GM18951 (cell line): ENCODE data around the gene GRPEL1.

Experiments
- POLR2A ChIP-seq: IDR thresholded peaks from 4 replicates; pipeline ENCODE4 v1.6.1; 2011; ENCODE audit warnings: mild to moderate bottlenecking; ENCODE audit not compliant: insufficient read length, insufficient read depth; ENCODE audit errors: extremely low read depth
- in situ Hi-C: fragments of 300-500 bp; cut with MboI; formaldehyde crosslinking; loops from one replicate; pipeline ENCODE4 v1.12.0; 2022; ENCODE audit warnings: low sequenced_read_pairs, mixed read lengths, inconsistent platforms; ENCODE audit not compliant: unreplicated experiment

GRPEL1 gene

DNA sequence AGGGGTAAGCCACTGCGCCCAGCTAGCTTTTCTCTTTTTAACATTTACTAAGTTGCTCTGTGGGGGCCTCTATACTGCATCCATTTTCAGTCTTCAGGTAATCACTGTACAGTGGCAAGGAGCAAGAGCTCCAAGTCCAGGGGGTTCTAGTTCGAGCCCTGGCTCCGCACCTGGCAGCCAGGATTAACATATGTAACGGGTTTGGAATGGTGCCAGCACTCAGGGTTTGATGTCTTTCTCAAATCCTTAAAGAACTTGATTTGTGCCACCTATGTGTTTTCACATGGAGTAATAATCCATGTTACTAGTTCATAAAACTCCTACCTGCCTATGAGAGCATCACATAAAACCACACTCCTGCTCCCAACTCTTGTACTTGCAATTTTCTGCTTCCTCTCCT is 4.5 kb downstream of the GRPEL1 start:
- no peak for TF ChIP-seq POLR2A
- in situ Hi-C loops: loop anchor here (10.0 kb wide), 1 partner anchor 339 kb away; no protein-coding TSS in a partner anchor

DNA sequence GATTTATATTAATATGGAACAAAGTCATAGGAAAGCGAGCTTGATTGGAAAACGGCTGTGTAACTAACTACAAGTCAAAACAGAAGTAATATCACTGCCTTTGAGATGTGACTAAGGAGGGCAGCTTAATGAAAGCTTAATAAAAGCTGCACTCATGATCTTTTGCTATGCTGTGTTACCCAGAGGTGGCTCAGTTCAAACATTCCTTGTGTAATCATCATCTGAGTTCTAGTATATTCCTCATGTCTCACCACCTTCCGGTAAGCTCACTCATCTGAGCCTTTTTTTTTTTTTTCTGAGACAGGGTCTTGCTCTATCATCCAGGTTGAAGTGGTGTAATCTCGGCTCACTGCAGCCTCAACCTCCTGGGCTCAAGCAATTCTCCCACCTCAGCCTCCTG is 5.0 kb downstream of the GRPEL1 start:
- TF ChIP-seq POLR2A: no peak
- in situ Hi-C loops: loop anchor here (10.0 kb wide), 1 partner anchor 338 kb away; no protein-coding TSS in a partner anchor

DNA sequence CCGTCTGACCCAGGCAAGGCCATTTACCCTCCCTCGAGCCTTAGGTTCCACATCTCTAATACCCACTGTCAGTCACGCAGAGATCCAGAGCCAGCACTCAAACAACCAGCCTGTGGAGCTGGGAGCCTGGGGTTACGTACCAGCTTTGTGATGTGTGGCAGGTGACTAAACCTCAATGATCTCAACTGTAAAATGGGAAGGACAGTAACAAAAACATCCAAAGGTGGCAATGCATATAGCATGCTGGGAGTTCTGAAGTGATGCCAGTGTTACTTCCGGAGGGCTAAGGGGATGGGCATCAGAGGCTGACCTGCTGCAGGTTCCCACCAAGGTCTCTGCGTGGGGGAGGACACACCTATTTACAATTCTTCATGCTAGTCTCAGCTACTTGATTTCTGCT is 6.0 kb downstream of the GRPEL1 start:
- no peak for TF ChIP-seq POLR2A
- in situ Hi-C loops: loop anchor here (10.0 kb wide), 1 partner anchor 337 kb away; no protein-coding TSS in a partner anchor

DNA sequence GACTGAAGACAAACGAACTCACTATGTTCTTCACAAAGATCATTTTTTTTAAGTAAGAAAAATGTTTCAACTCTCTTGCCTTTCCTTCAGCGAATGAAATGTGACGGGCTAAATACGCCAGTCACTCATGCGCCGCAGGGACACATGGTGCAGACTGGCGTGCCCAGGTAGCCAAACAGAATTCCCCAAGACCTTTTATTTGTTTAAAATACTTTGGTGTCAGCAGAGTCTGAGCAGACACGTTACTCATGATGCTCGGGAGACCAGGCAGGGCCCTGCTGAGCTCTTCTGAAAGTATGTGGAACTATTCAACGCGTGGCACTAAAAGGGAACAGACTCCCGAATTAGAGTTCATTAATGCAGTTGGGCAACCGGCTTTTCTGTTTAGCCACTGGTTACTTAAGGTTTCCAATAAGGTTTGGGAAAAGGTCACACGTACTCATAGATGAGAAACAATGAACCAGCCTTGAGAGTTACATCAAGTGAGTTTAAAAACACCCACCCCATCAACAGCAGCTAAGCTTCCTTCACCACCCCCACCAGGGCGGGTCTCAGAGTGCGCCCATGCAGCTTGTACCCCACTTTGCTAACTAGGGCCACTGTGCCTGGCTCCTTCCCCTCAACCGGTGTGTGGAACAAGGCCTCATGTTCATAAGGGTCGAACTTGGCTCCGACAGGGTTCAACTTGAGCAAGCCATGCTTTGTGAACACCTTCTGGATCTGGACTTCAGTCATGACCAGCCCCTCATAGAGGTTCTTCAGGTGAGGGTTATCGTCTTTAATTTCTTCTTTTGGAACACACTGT is 7.3 kb downstream of the GRPEL1 start:
- TF ChIP-seq POLR2A: no peak
- in situ Hi-C loops: loop anchor here (10.0 kb wide), 1 partner anchor 336 kb away; no protein-coding TSS in a partner anchor

DNA sequence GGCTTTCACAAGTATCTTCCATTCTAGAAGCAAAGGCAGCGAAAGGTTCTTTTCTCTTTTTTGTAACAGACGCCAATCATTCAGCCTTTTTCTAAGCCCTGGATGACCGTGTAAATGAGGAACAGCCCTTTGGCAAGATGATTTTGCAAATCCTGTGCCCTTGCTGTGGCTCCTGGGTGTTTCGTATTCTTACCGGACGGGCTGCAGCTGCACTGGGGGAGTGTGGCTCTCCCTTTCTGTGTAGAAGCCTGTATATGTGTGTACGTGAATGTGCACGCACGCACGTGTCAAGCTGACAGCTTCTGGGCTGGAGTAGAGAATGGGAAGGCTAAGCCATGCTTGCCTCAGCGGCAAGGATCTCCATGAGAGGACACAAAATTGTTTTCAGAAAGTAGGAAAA is 8.2 kb downstream of the GRPEL1 start:
- no peak for TF ChIP-seq POLR2A
- in situ Hi-C loops: loop anchor here (10.0 kb wide), 1 partner anchor 335 kb away; no protein-coding TSS in a partner anchor

DNA sequence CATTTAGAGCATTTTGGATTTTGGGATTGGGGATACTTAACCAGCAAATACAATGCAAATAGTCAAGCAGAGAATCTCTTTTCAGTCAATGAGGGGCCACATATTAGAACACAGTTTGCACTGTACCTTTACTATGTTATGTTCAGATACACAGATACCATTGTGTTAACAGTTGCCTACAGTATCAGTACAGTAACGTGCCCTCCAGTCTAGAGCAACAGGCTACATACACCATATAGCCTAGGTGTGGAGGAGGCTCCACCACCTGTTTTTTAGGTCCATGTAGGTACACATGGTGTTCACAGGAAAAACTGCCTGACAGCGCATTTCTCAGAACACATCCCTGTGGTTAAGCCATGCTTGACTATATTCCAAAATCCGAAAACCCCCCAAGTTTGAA is 9.1 kb downstream of the GRPEL1 start:
- in situ Hi-C loops: no loop called here
- no peak for TF ChIP-seq POLR2A

DNA sequence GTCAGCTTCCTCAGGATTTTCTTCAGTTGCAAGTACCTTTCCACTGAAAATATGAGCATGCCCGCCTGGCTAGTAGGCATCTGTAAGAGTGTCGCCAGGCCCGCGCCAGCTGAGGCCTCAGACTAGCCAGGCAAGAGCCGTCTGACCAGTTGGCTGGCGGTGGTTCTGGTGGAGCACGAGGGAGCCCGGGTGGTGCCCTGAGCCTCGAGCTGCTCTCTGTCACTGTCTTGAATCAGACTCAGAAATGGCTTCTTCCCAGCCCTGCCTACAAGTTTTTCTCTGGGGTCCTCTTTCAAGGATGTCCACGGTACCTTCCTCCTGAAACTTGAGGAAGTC is 11.9 kb downstream of the GRPEL1 start:
- TF ChIP-seq POLR2A: no peak
- in situ Hi-C loops: no loop called here

DNA sequence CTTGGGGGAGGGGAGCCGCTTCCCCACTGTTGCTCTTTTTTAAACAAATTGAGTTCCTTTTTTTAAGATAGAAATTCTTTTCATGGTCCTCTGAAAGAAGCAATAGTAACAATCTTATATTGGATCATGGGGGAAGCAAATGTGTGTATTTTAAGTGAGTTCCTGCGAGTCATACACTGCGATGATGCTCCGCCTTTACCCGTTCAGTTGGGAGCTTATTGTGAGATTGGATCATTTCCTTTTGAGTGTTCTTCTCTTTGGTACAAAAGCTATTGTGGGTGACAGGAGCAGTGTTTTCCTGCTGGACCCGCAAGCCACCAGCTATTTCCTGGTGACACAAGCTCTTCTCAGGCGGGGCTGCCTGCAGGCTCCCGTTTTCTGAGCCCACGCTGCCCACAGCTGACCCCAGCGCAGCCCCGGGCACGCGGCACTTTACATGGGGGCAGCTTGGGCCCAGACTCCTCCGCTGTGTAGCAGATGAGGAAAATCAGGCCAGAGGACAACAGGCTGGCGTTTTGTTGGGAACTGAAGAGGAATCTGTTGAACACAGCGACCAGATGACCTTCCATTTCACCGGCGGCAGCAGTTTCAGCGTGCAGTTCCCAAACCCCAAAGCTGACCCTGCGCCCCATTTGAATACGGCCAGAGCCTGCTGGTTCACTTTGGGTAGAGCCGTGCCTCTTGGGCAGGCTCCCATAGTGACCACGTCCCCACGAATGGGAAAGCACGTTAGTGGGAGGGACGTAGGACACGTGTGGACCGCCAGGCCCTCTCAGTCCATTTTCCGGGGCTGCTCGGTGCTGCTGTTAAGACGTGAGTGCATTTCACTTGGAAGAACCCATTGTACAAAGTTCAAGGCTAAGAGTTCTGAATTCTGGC is 12.5 kb downstream of the GRPEL1 start:
- TF ChIP-seq POLR2A: no peak
- in situ Hi-C loops: no loop called here

DNA sequence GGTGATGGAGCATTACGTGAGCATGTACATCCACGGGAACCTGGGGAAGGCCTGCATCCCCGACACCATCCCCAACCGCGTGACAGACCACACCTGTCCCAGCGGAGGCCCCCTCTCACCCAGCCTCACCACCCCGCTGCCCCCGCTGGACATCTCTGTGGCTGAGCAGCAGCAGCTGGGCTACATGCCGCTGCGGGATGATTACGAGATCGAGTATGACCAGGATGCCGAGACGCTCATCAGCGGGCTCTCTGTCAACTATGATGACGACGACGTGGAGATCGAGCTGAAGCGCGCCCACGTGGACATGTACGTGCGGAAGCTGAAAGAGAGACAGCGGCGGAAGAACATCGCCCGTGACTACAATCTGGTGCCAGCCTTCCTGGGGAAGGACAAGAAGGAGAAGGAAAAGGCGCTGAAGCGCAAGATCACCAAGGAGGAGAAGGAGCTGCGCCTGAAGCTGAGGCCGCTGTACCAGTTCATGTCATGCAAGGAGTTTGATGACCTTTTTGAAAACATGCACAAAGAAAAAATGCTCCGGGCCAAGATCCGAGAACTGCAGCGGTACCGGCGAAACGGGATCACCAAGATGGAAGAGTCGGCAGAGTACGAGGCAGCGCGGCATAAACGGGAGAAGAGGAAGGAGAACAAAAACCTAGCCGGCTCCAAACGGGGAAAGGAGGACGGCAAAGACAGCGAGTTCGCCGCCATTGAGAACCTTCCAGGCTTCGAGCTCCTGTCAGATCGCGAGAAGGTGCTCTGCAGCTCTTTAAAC is 13.6 kb downstream of the GRPEL1 start:
- TF ChIP-seq POLR2A: no peak
- in situ Hi-C loops: no loop called here

DNA sequence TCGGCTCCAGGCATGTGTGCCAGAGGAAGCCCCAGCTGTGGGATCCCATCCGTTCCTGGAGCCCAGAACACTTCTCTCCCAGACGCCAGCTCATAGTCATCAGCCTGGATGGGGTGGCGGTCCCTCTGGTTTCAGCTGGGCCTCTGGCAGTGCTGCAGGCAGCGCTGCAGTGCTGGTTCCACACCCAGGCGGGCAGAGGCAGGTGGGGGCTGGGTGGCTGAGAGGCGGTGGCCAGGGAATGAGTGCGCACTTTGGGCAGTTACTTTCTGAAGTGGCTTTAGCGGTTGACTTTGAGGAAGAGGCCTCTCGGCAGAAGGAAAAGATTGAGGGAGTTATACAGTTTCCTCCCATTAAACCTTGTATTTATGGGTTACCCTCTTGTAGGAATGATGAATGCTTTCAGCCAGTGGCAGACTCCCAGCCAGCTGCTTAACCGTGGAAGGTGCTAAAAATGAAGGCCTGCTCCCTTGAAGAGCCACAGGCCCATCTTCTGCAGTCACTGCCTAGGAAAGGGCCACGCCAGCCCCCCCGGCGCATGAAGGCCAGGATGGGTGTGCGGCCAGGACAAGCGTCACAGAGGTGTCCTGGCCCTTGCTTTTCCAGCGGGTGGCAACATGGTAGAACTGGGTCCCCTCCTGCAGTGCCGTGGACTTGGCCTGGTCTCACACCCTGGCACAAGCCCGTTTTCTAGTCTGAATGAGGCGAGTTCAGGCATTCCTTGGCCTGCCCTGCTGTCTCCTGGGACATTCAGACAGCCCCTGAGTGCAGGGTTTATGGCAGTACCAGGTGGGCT is 14.7 kb downstream of the GRPEL1 start:
- in situ Hi-C loops: no loop called here
- no peak for TF ChIP-seq POLR2A

DNA sequence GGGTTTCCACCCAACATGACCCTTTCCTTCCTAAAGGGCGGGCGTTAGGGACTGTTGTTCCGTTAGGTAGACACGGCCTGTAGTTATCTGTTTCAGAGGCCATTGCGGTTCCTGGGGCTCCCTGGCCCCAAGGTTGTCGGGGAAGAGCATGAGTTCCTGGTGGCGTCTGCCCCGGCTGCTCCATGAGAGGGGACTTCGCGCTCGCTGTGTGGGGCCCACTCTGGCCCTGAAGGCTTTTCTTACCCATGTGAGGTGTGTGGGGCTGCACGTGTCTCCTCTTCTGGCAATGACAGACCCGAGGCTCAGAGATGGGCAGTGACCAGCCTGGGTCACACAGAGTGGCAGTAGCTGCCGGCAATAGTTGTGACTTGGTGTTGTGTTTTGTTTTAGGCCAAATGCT is 15.6 kb downstream of the GRPEL1 start:
- TF ChIP-seq POLR2A: no peak
- in situ Hi-C loops: no loop called here

DNA sequence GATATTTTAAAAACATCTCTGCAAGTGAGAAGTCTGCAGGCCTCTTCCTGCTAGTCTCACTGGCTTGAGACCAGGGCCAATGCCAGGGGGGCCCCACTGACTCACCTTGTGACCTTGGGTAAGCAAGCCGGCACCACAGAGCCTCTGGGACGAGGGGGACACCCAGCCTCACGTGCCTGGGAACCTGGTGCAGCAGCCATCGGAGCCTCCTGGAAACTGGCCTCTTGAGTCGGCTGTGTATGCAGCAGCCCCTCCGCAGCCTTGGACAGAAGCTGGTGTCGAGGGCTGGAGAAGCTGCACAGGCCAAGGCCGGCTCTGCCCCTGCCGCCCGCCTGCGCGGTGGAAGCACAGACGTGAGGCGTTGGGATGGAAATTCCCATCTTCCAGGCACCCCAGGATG is 16.0 kb downstream of the GRPEL1 start:
- no peak for TF ChIP-seq POLR2A
- in situ Hi-C loops: no loop called here
